ENCODE data around the gene AGT. TPM values are rescaled to one million over a fixed set of nuclear protein-coding genes. Genes with fewer than 3 reads are reported as not detected.

Gene AGT
- total RNA-seq, 3 donors from 2014 or later (not counting 1 experiment from before 2014, with no cell fraction given): not detected

GRCh38 chr1:230674581-230674980, 39.3 kb downstream of the AGT start:
- peaks cover 33% of the 10 kb centered on the region for H3K36me3 Mint-ChIP-seq
- H3K4me3 Mint-ChIP-seq: no peak overlapping the region
- H3K4me1 Mint-ChIP-seq: peaks cover 0 to 4% of the 10 kb centered on the region in 2 donors
- no peaks in the 10 kb centered on the region for H3K27me3 Mint-ChIP-seq (ENCODE audit: low read depth in 2 of 2)
- no peaks in the 10 kb centered on the region for H3K9me3 ChIP-seq (ENCODE audit: control insufficient read depth, insufficient read depth, low read length)
- no peaks in the 10 kb centered on the region for H3K4me1 ChIP-seq (ENCODE audit: control insufficient read depth, insufficient read depth, low read length)
- H3K27ac ChIP-seq (ENCODE audit: low read length): no peak overlapping the region
- no peak for DNase-seq
- no peak for ATAC-seq
- H3K4me3 ChIP-seq (ENCODE audit: low read length): no peak overlapping the region
- peaks cover 86% of the 10 kb centered on the region for H3K36me3 ChIP-seq (ENCODE audit: control insufficient read depth, insufficient read depth, low read length)
- intact Hi-C loops (cut with micrococcal nuclease): no loop called here
- no peak overlapping the region for H3K27ac Mint-ChIP-seq
- no peaks in the 10 kb centered on the region for H3K9me3 Mint-ChIP-seq
- TF ChIP-seq, protein P1, sequence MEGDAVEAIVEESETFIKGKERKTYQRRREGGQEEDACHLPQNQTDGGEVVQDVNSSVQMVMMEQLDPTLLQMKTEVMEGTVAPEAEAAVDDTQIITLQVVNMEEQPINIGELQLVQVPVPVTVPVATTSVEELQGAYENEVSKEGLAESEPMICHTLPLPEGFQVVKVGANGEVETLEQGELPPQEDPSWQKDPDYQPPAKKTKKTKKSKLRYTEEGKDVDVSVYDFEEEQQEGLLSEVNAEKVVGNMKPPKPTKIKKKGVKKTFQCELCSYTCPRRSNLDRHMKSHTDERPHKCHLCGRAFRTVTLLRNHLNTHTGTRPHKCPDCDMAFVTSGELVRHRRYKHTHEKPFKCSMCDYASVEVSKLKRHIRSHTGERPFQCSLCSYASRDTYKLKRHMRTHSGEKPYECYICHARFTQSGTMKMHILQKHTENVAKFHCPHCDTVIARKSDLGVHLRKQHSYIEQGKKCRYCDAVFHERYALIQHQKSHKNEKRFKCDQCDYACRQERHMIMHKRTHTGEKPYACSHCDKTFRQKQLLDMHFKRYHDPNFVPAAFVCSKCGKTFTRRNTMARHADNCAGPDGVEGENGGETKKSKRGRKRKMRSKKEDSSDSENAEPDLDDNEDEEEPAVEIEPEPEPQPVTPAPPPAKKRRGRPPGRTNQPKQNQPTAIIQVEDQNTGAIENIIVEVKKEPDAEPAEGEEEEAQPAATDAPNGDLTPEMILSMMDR (IDR thresholded peaks at IDR 0.05): no peak
- no peaks in the 10 kb centered on the region for H3K27me3 ChIP-seq (ENCODE audit: control insufficient read depth, insufficient read depth, low read length)
- 100% methylated on average over 2 of the region's 2 CpGs for WGBS (ENCODE audit: insufficient coverage)

GRCh38 chr1:230669543-230669942, 44.4 kb downstream of the AGT start:
- Histone ChIP-seq H3K27me3 (ENCODE audit: control insufficient read depth, insufficient read depth, low read length) (no peaks in the 10 kb centered on the region), H3K4me1 (ENCODE audit: control insufficient read depth, insufficient read depth, low read length) (no peaks in the 10 kb centered on the region), H3K4me3 (ENCODE audit: low read length) (no peak overlapping the region), H3K9me3 (ENCODE audit: control insufficient read depth, insufficient read depth, low read length) (no peaks in the 10 kb centered on the region), H3K27ac (ENCODE audit: low read length) (no peak overlapping the region), H3K36me3 (ENCODE audit: control insufficient read depth, insufficient read depth, low read length) (peaks cover 92% of the 10 kb centered on the region)
- no peak overlapping the region for H3K27ac Mint-ChIP-seq
- TF ChIP-seq, protein P1 (IDR thresholded peaks at IDR 0.05): no peak
- H3K4me3 Mint-ChIP-seq: no peak overlapping the region
- no peaks in the 10 kb centered on the region for H3K27me3 Mint-ChIP-seq (ENCODE audit: low read depth in 2 of 2)
- WGBS (ENCODE audit: insufficient coverage): 98% methylated on average over 8 of the region's 8 CpGs
- ATAC-seq: no peak
- no peaks in the 10 kb centered on the region for H3K9me3 Mint-ChIP-seq
- peaks cover 18% of the 10 kb centered on the region for H3K36me3 Mint-ChIP-seq
- intact Hi-C loops (cut with micrococcal nuclease): no loop called here
- no peak for DNase-seq
- H3K4me1 Mint-ChIP-seq: no peaks in the 10 kb centered on the region

DNA sequence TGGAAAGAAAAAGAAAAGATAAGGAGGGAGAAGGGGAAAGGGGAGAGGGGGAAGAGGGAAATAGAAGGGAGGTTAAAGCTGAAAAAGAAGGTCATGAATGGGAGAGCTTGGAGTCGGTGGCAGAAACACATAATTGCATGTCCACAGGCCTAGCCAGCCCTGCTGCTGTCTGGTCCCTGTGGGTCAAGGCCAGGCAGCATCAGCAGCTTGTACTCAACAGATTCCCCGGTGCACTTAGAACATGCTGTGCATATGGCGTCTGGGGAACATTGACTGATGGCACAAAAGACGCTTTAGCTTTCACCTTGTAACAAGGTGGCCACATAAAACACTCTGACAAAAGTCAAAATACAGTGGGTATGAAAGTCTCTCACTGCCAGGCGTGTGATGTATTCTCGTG, 45.7 kb downstream of the AGT start:
- no peak overlapping the region for H3K27ac Mint-ChIP-seq
- intact Hi-C loops (cut with micrococcal nuclease): no loop called here

DNA sequence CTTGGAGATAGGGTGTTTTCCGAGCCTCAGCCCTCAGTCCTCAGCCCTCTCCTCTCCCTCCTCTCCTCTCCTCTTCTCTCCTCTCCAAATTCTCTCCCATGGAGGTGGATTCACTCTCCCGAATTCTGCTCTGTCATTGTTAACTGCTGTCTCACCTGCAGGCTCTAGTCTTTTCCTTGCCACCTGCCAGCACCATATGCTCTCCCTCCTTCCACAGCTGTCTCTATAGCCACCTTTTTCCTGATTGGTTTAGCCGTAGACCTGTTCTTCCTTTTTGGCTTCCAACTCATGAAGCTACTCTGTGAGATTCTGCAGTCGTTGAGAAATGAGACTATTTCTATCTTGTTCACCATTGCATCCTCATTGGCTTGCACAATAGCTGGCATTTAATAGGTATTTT, 51.9 kb downstream of the AGT start:
- H3K36me3 Mint-ChIP-seq: peaks cover 28% of the 10 kb centered on the region
- no peak overlapping the region for H3K27ac Mint-ChIP-seq
- intact Hi-C loops (cut with micrococcal nuclease): no loop called here
- Histone ChIP-seq H3K9me3 (ENCODE audit: control insufficient read depth, insufficient read depth, low read length) (no peaks in the 10 kb centered on the region), H3K4me3 (ENCODE audit: low read length) (no peak overlapping the region), H3K27me3 (ENCODE audit: control insufficient read depth, insufficient read depth, low read length) (no peaks in the 10 kb centered on the region), H3K27ac (ENCODE audit: low read length) (no peak overlapping the region), H3K36me3 (ENCODE audit: control insufficient read depth, insufficient read depth, low read length) (peaks cover 65% of the 10 kb centered on the region), H3K4me1 (ENCODE audit: control insufficient read depth, insufficient read depth, low read length) (no peaks in the 10 kb centered on the region)
- no peaks in the 10 kb centered on the region for H3K27me3 Mint-ChIP-seq (ENCODE audit: low read depth in 2 of 2)
- DNase-seq: no peak
- 94% methylated on average over 4 of the region's 4 CpGs for WGBS (ENCODE audit: insufficient coverage)
- no peaks in the 10 kb centered on the region for H3K9me3 Mint-ChIP-seq
- ATAC-seq: no peak
- peaks cover 7 to 11% of the 10 kb centered on the region in 2 donors for H3K4me1 Mint-ChIP-seq
- TF ChIP-seq, protein P1 (IDR thresholded peaks at IDR 0.05): no peak
- no peak overlapping the region for H3K4me3 Mint-ChIP-seq

More for the DNA sequence above, 45.7 kb downstream of the AGT start:
- Histone ChIP-seq H3K4me3 (ENCODE audit: low read length) (no peak overlapping the region), H3K4me1 (ENCODE audit: control insufficient read depth, insufficient read depth, low read length) (no peaks in the 10 kb centered on the region), H3K27me3 (ENCODE audit: control insufficient read depth, insufficient read depth, low read length) (no peaks in the 10 kb centered on the region), H3K9me3 (ENCODE audit: control insufficient read depth, insufficient read depth, low read length) (no peaks in the 10 kb centered on the region), H3K36me3 (ENCODE audit: control insufficient read depth, insufficient read depth, low read length) (peaks cover 90% of the 10 kb centered on the region), H3K27ac (ENCODE audit: low read length) (no peak overlapping the region)
- ATAC-seq: no peak
- Mint-ChIP-seq H3K4me3 (no peak overlapping the region), H3K9me3 (no peaks in the 10 kb centered on the region), H3K36me3 (peaks cover 18% of the 10 kb centered on the region), H3K4me1 (no peaks in the 10 kb centered on the region), H3K27me3 (ENCODE audit: low read depth in 2 of 2) (no peaks in the 10 kb centered on the region)
- DNase-seq: no peak
- WGBS (ENCODE audit: insufficient coverage): 96% methylated on average over 6 of the region's 6 CpGs
- TF ChIP-seq, protein P1 (IDR thresholded peaks at IDR 0.05): no peak

All from natural killer cell (primary cell).